AG04450 (cell line): ENCODE data around the gene RANBP3. TPM values are rescaled to one million over a fixed set of nuclear protein-coding genes. Genes with fewer than 3 reads are reported as not detected.

ENCODE experiments used
- CTCF ChIA-PET: fragments of 300-600, 350-600 bp; formaldehyde crosslinking; extraction: SDS; loops from one replicate; lab custom pipeline; 2022; ENCODE audit warnings: antibody characterized with exemption, inconsistent platforms; lab: Charles Lee
- POLR2A ChIA-PET: fragments of 350-600 bp; formaldehyde crosslinking; extraction: SDS; loops from one replicate; lab custom pipeline; 2021; ENCODE audit warnings: antibody characterized with exemption, inconsistent platforms; lab: Yijun Ruan, JAX
- DNase-seq: peaks from one replicate; pipeline ENCODE4 v3.0.0-alpha.2; 2011; ENCODE audit warnings: low read depth, low spot score
- H3K27ac ChIP-seq: one replicate; pipeline ENCODE4 v1.5.1; 2012; ENCODE audit warnings: low read depth, low read length, control low read depth
- H3K27me3 ChIP-seq: one replicate; pipeline ENCODE4 v1.6.0; 2012; ENCODE audit warnings: low read length; ENCODE audit not compliant: control insufficient read depth, insufficient read depth
- H3K4me3 ChIP-seq: 2 replicates; pipeline ENCODE4 v1.5.1; 2011; ENCODE audit warnings: mild to moderate bottlenecking, low read depth, low read length, control low read depth
- H3K9me3 ChIP-seq: 2 replicates; pipeline ENCODE4 v1.5.1; 2012; ENCODE audit warnings: low read length; ENCODE audit not compliant: control insufficient read depth, insufficient read depth
- CTCF ChIP-seq: IDR thresholded peaks from 2 replicates; pipeline ENCODE4 v1.5.1; 2011; ENCODE audit warnings: low read depth, low read length, control low read depth, inconsistent platforms
- polyA plus RNA-seq: library from polyadenylated mRNA; depleted of rRNA; stranded (reverse); fragments of >200 nt; gene quantifications from 2 replicates; pipeline ENCODE4 v1.2.3, GENCODE V29; 2011

The RANBP3 gene
- polyA plus RNA-seq, 1 experiment, result 62.6 TPM

GRCh38 chr19:5932609-5933262 is 45.2 kb downstream of the RANBP3 start:
- ChIA-PET CTCF (no interaction called here), POLR2A (no interaction called here)
- H3K27me3 ChIP-seq, result no peaks in the 10 kb centered on the region
- H3K4me3 ChIP-seq, result no peak overlapping the region
- H3K27ac ChIP-seq, result no peak overlapping the region
- H3K9me3 ChIP-seq, result no peaks in the 10 kb centered on the region
- DNase-seq, result no peak
- no peak for TF ChIP-seq CTCF

- no peak for TF ChIP-seq CTCF
- Histone ChIP-seq H3K9me3 (no peaks in the 10 kb centered on the region), H3K4me3 (no peak overlapping the region), H3K27me3 (no peaks in the 10 kb centered on the region), H3K27ac (no peak overlapping the region)
- ChIA-PET POLR2A (no interaction called here), CTCF (no interaction called here)
- no peak for DNase-seq
Measured at GRCh38 chr19:5932146-5932545, 45.8 kb downstream of the RANBP3 start.

GRCh38 chr19:5931251-5931650 is 46.7 kb downstream of the RANBP3 start:
- no peak for DNase-seq
- no peaks in the 10 kb centered on the region for H3K27me3 ChIP-seq
- POLR2A ChIA-PET, result no interaction called here
- TF ChIP-seq CTCF, result no peak
- no peak overlapping the region for H3K27ac ChIP-seq
- no peak overlapping the region for H3K4me3 ChIP-seq
- CTCF ChIA-PET, result no interaction called here
- H3K9me3 ChIP-seq, result no peaks in the 10 kb centered on the region

- no peak overlapping the region for H3K4me3 ChIP-seq
- no peak overlapping the region for H3K27ac ChIP-seq
- POLR2A ChIA-PET, result no interaction called here
- CTCF ChIA-PET, result no interaction called here
- no peak for DNase-seq
- no peak for TF ChIP-seq CTCF
- no peaks in the 10 kb centered on the region for H3K27me3 ChIP-seq
- H3K9me3 ChIP-seq, result no peaks in the 10 kb centered on the region; the same call in 1 of the 2 replicates
Measured at GRCh38 chr19:5929625-5930024, 48.3 kb downstream of the RANBP3 start.

- CTCF ChIA-PET, result no interaction called here
- TF ChIP-seq CTCF, result no peak
- no peaks in the 10 kb centered on the region for H3K27me3 ChIP-seq
- POLR2A ChIA-PET, result no interaction called here
- no peaks in the 10 kb centered on the region; the same call in 1 of the 2 replicates for H3K9me3 ChIP-seq
- no peak for DNase-seq
- no peak overlapping the region for H3K4me3 ChIP-seq
- H3K27ac ChIP-seq, result no peak overlapping the region
Measured at GRCh38 chr19:5929179-5929578, 48.8 kb downstream of the RANBP3 start.
